IPS-15b (cell line): ENCODE data around the gene RTF1.

Source experiments
- H3K27me3 ChIP-seq: one replicate; pipeline ENCODE4 v1.6.1; 2013; ENCODE audit warnings: low read length; ENCODE audit not compliant: control insufficient read depth, insufficient read depth
- H3K36me3 ChIP-seq: one replicate; pipeline ENCODE4 v1.6.1; 2013; ENCODE audit warnings: low read length; ENCODE audit not compliant: control insufficient read depth, insufficient read depth
- H3K4me1 ChIP-seq: one replicate; pipeline ENCODE4 v1.6.1; 2013; ENCODE audit warnings: mild to moderate bottlenecking, low read length; ENCODE audit not compliant: control insufficient read depth, insufficient read depth
- H3K4me3 ChIP-seq: one replicate; pipeline ENCODE4 v1.5.1; 2013; ENCODE audit warnings: low read depth, low read length
- H3K9ac ChIP-seq: one replicate; pipeline ENCODE4 v1.6.1; 2013; ENCODE audit warnings: low read depth, mild to moderate bottlenecking, low read length
- H3K9me3 ChIP-seq: one replicate; pipeline ENCODE4 v1.6.1; 2013; ENCODE audit warnings: mild to moderate bottlenecking, low read length; ENCODE audit not compliant: control insufficient read depth, insufficient read depth

The RTF1 gene

GRCh38 chr15:41480396-41481140 lies 63.7 kb downstream of the RTF1 start:
- Histone ChIP-seq H3K9me3 (no peaks in the 10 kb centered on the region), H3K4me1 (no peaks in the 10 kb centered on the region), H3K9ac (no peak overlapping the region), H3K36me3 (peaks cover 34% of the 10 kb centered on the region), H3K27me3 (no peaks in the 10 kb centered on the region), H3K4me3 (no peak overlapping the region)

GRCh38 chr15:41482110-41482877 lies 65.4 kb downstream of the RTF1 start:
- no peak overlapping the region for H3K9ac ChIP-seq
- no peaks in the 10 kb centered on the region for H3K9me3 ChIP-seq
- peaks cover 20% of the 10 kb centered on the region for H3K36me3 ChIP-seq
- H3K27me3 ChIP-seq: no peaks in the 10 kb centered on the region
- H3K4me3 ChIP-seq: no peak overlapping the region
- no peaks in the 10 kb centered on the region for H3K4me1 ChIP-seq

GRCh38 chr15:41483115-41483514 lies 66.2 kb downstream of the RTF1 start:
- no peaks in the 10 kb centered on the region for H3K27me3 ChIP-seq
- no peak overlapping the region for H3K9ac ChIP-seq
- no peak overlapping the region for H3K4me3 ChIP-seq
- H3K9me3 ChIP-seq: no peaks in the 10 kb centered on the region
- no peaks in the 10 kb centered on the region for H3K4me1 ChIP-seq
- peaks cover 17% of the 10 kb centered on the region for H3K36me3 ChIP-seq

- H3K4me1 ChIP-seq: no peaks in the 10 kb centered on the region
- no peak overlapping the region for H3K4me3 ChIP-seq
- peaks cover 13% of the 10 kb centered on the region for H3K36me3 ChIP-seq
- H3K9ac ChIP-seq: no peak overlapping the region
- no peaks in the 10 kb centered on the region for H3K9me3 ChIP-seq
- H3K27me3 ChIP-seq: no peaks in the 10 kb centered on the region
Observed at GRCh38 chr15:41483519-41483918, 66.6 kb downstream of the RTF1 start.

- Histone ChIP-seq H3K4me3 (no peak overlapping the region), H3K4me1 (no peaks in the 10 kb centered on the region), H3K27me3 (no peaks in the 10 kb centered on the region), H3K36me3 (peaks cover 3% of the 10 kb centered on the region), H3K9me3 (no peaks in the 10 kb centered on the region), H3K9ac (no peak overlapping the region)
Observed at GRCh38 chr15:41484937-41485625, 68.2 kb downstream of the RTF1 start.

GRCh38 chr15:41486286-41486685 lies 69.4 kb downstream of the RTF1 start:
- H3K27me3 ChIP-seq: peaks cover 10% of the 10 kb centered on the region
- H3K4me1 ChIP-seq: no peaks in the 10 kb centered on the region
- H3K9me3 ChIP-seq: no peaks in the 10 kb centered on the region
- H3K9ac ChIP-seq: no peak overlapping the region
- no peak overlapping the region for H3K4me3 ChIP-seq
- H3K36me3 ChIP-seq: no peaks in the 10 kb centered on the region

GRCh38 chr15:41487381-41487780 lies 70.5 kb downstream of the RTF1 start:
- no peaks in the 10 kb centered on the region for H3K9me3 ChIP-seq
- no peak overlapping the region for H3K9ac ChIP-seq
- H3K4me3 ChIP-seq: no peak overlapping the region
- peaks cover 21% of the 10 kb centered on the region for H3K27me3 ChIP-seq
- H3K36me3 ChIP-seq: no peaks in the 10 kb centered on the region
- peaks cover under 1% of the 10 kb centered on the region for H3K4me1 ChIP-seq

GRCh38 chr15:41487802-41488201 lies 70.9 kb downstream of the RTF1 start:
- Histone ChIP-seq H3K27me3 (peaks cover 25% of the 10 kb centered on the region), H3K4me3 (no peak overlapping the region), H3K36me3 (no peaks in the 10 kb centered on the region), H3K4me1 (peaks cover 4% of the 10 kb centered on the region), H3K9me3 (no peaks in the 10 kb centered on the region), H3K9ac (no peak overlapping the region)

- Histone ChIP-seq H3K4me1 (peaks cover 4% of the 10 kb centered on the region), H3K27me3 (peaks cover 39% of the 10 kb centered on the region)
Observed at GRCh38 chr15:41489641-41490040, 72.7 kb downstream of the RTF1 start.

GRCh38 chr15:41490355-41490754 lies 73.5 kb downstream of the RTF1 start:
- H3K4me1 ChIP-seq: peaks cover 4% of the 10 kb centered on the region
- no peak overlapping the region for H3K4me3 ChIP-seq
- peaks cover 46% of the 10 kb centered on the region for H3K27me3 ChIP-seq
- H3K36me3 ChIP-seq: no peaks in the 10 kb centered on the region
- H3K9ac ChIP-seq: no peak overlapping the region
- H3K9me3 ChIP-seq: no peaks in the 10 kb centered on the region

More at GRCh38 chr15:41489641-41490040, 72.7 kb downstream of the RTF1 start:
- H3K9me3 ChIP-seq: no peaks in the 10 kb centered on the region
- no peaks in the 10 kb centered on the region for H3K36me3 ChIP-seq
- H3K4me3 ChIP-seq: no peak overlapping the region
- no peak overlapping the region for H3K9ac ChIP-seq

- H3K36me3 ChIP-seq: no peaks in the 10 kb centered on the region
- no peaks in the 10 kb centered on the region for H3K9me3 ChIP-seq
- peaks cover 62% of the 10 kb centered on the region for H3K27me3 ChIP-seq
- H3K4me3 ChIP-seq: no peak overlapping the region
- peaks cover 4% of the 10 kb centered on the region for H3K4me1 ChIP-seq
- no peak overlapping the region for H3K9ac ChIP-seq
Observed at GRCh38 chr15:41491889-41492288, 75.0 kb downstream of the RTF1 start.
